OCI-LY7 (cell line): ENCODE data around the gene KLK8. TPM values are rescaled to one million over a fixed set of nuclear protein-coding genes. Genes with fewer than 3 reads are reported as not detected.

Experiments
- Bru-seq: library from RNA; stranded (reverse); fragments of 400-500 nt; gene quantifications from one replicate; lab custom pipeline; 2021; lab: Mats Ljungman, UMichigan
- BruChase-seq, 2 experiments: library from RNA; stranded (reverse); fragments of 400-500 nt; gene quantifications; one replicate each; lab custom pipeline; 2021; lab: Mats Ljungman, UMichigan
- BruUV-seq: library from RNA; stranded (reverse); fragments of 400-500 nt; replicated peaks from 2 replicates; lab custom pipeline; 2021; lab: Mats Ljungman, UMichigan
- CTCF ChIA-PET: fragments of 300-600 bp; sonication (Branson Sonifier 250); formaldehyde crosslinking; loops from one replicate; lab custom pipeline; 2022; ENCODE audit warnings: antibody characterized with exemption; ENCODE audit not compliant: unreplicated experiment; lab: Charles Lee
- POLR2A ChIA-PET: fragments of 300-600 bp; sonication (Branson Sonifier 250); formaldehyde crosslinking; loops from one replicate; lab custom pipeline; 2022; ENCODE audit warnings: antibody characterized with exemption; lab: Charles Lee
- DNase-seq: peaks from one replicate; pipeline ENCODE4 v3.0.0-alpha.2; 2015; ENCODE audit warnings: low spot score
- H2AFZ ChIP-seq: fragments of 200-600 bp; sonication (generic), shearing (Covaris generic); 2 replicates; pipeline ENCODE4 v1.6.1; 2014; ENCODE audit warnings: mild to moderate bottlenecking, antibody characterized with exemption, low read length, moderate library complexity
- H3K27ac ChIP-seq: fragments of 200-600 bp; sonication (generic); 2 replicates; pipeline ENCODE4 v1.5.1; 2014; ENCODE audit warnings: mixed run types, low read depth, mild to moderate bottlenecking, moderate library complexity, low read length, inconsistent platforms; ENCODE audit not compliant: poor library complexity, severe bottlenecking
- H3K36me3 ChIP-seq: fragments of 200-600 bp; sonication (generic); 2 replicates; pipeline ENCODE4 v1.6.1; 2014; ENCODE audit warnings: mild to moderate bottlenecking, antibody characterized with exemption, low read length, moderate library complexity, mixed read lengths; ENCODE audit not compliant: insufficient read depth
- H3K4me1 ChIP-seq: fragments of 200-600 bp; sonication (generic); 2 replicates; pipeline ENCODE4 v1.5.1; 2014; ENCODE audit warnings: mild to moderate bottlenecking, low read length; ENCODE audit not compliant: insufficient read depth, poor library complexity, severe bottlenecking
- H3K4me2 ChIP-seq: fragments of 200-600 bp; sonication (generic); 2 replicates; pipeline ENCODE4 v1.6.1; 2014; ENCODE audit warnings: mild to moderate bottlenecking, low read length
- H3K4me3 ChIP-seq: fragments of 200-600 bp; sonication (generic); 2 replicates; pipeline ENCODE4 v1.5.1; 2014; ENCODE audit warnings: mild to moderate bottlenecking, low read depth, low read length; ENCODE audit not compliant: poor library complexity, severe bottlenecking
- H3K79me2 ChIP-seq: fragments of 200-600 bp; sonication (generic); 2 replicates; pipeline ENCODE4 v1.6.1; 2016; ENCODE audit warnings: low read depth, mild to moderate bottlenecking, low read length, moderate library complexity, mixed read lengths; ENCODE audit not compliant: insufficient read depth
- H3K9me2 ChIP-seq: fragments of 200-600 bp; sonication (generic); 2 replicates; pipeline ENCODE4 v1.6.1; 2016; ENCODE audit warnings: mild to moderate bottlenecking, low read length, mixed read lengths; ENCODE audit not compliant: insufficient read depth
- H3K9me3 ChIP-seq: fragments of 200-600 bp; sonication (generic); 2 replicates; pipeline ENCODE4 v1.6.1; 2014; ENCODE audit warnings: mild to moderate bottlenecking, mixed run types, low read length, mixed read lengths
- H4K20me1 ChIP-seq: fragments of 200-600 bp; sonication (generic); 2 replicates; pipeline ENCODE4 v1.6.1; 2014; ENCODE audit warnings: mild to moderate bottlenecking, antibody characterized with exemption, low read length, moderate library complexity, mixed read lengths; ENCODE audit not compliant: insufficient read depth
- EZH2phosphoT487 ChIP-seq: fragments of 200-600 bp; sonication (generic); IDR thresholded peaks from 2 replicates; pipeline ENCODE4 v1.6.1; 2018; ENCODE audit warnings: low read depth, borderline replicate concordance, mild to moderate bottlenecking, mixed run types, antibody characterized with exemption, low read length, moderate library complexity, mixed read lengths
- intact Hi-C: fragments of 100-400 bp; cut with micrococcal nuclease; formaldehyde crosslinking; loops from one replicate; pipeline ENCODE4 v1.10.0; 2022; ENCODE audit not compliant: unreplicated experiment
- long read RNA-seq: library from polyadenylated mRNA; stranded (forward); transcript quantifications from one replicate; pipeline ENCODE4 v2.0.0, GENCODE V29; 2022
- total RNA-seq, 2 experiments: library from RNA; depleted of rRNA in 1 of 2; stranded (reverse); fragments of >200 nt in 1 of 2; shearing (Covaris generic) in 1 of 2; gene quantifications; 2 replicates each; pipeline ENCODE4 v1.2.3, GENCODE V29; 2014 to 2022
- TF ChIP-seq, protein P1 (sequence below): fragments of 200-600 bp; sonication (generic); conservative IDR thresholded peaks from 2 replicates; pipeline ENCODE4 v1.5.1; 2014; ENCODE audit warnings: mild to moderate bottlenecking, antibody characterized with exemption, low read length, moderate library complexity, mixed read lengths

KLK8 gene, protein sequence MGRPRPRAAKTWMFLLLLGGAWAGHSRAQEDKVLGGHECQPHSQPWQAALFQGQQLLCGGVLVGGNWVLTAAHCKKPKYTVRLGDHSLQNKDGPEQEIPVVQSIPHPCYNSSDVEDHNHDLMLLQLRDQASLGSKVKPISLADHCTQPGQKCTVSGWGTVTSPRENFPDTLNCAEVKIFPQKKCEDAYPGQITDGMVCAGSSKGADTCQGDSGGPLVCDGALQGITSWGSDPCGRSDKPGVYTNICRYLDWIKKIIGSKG
- total RNA-seq (2014; rRNA removed; shearing (Covaris generic)): not detected in 2 replicates
- total RNA-seq (2022): not detected in 2 replicates
- not detected for Bru-seq, nascent RNA
- BruChase-seq, experiment 1, labeled RNA remaining after a 6-hour chase: percentile 17 among the genes with signal in this experiment
- percentile 18 among the genes with signal in this experiment for BruChase-seq, experiment 2, labeled RNA remaining after a 2-hour chase
- long read RNA-seq: 0 reads

DNA sequence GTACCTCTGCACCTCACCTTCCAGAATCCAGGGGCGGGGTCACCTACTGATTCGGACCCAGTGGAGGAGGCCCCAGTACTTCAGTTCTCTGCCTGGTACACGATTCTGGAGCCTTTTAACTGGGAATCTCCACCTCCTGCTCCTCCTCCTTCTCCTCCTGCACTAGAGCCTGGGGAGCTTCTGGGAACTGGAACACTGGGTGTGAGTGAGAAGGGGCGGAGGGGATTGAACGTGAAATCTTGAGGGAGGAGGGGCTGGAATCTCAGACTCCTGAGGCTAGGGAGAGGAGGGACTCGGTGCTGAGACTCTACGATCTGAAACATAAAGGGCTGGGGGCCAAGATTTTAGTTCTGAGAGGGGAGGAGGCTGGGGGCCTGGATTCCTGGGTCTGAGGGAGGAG lies at the start of gene KLK8:
KLK8 (minus strand) TSS at position 90 of the 400 bp plus-strand sequence. CDS start 437 bp downstream, outside the sequence.
- Histone ChIP-seq H2AFZ (no peak within 1 kb of the TSS), H3K4me1 (no peaks in the 10 kb centered on the region), H3K36me3 (no peaks in the 10 kb centered on the region), H3K79me2 (no peaks in the 10 kb centered on the region), H3K4me3 (no peak within 1 kb of the TSS), H3K27ac (no peak within 1 kb of the TSS), H3K4me2 (no peak within 1 kb of the TSS), H3K9me2 (no peaks in the 10 kb centered on the region), H4K20me1 (no peaks in the 10 kb centered on the region), H3K9me3 (no peaks in the 10 kb centered on the region)
- BruUV-seq: no TSS peak
- CTCF ChIA-PET: no interaction called here
- intact Hi-C loops: no loop called here
- POLR2A ChIA-PET: no interaction called here
- no peak for DNase-seq
- TF ChIP-seq, protein P1, sequence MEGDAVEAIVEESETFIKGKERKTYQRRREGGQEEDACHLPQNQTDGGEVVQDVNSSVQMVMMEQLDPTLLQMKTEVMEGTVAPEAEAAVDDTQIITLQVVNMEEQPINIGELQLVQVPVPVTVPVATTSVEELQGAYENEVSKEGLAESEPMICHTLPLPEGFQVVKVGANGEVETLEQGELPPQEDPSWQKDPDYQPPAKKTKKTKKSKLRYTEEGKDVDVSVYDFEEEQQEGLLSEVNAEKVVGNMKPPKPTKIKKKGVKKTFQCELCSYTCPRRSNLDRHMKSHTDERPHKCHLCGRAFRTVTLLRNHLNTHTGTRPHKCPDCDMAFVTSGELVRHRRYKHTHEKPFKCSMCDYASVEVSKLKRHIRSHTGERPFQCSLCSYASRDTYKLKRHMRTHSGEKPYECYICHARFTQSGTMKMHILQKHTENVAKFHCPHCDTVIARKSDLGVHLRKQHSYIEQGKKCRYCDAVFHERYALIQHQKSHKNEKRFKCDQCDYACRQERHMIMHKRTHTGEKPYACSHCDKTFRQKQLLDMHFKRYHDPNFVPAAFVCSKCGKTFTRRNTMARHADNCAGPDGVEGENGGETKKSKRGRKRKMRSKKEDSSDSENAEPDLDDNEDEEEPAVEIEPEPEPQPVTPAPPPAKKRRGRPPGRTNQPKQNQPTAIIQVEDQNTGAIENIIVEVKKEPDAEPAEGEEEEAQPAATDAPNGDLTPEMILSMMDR: no peak
- no peak for TF ChIP-seq EZH2phosphoT487

DNA sequence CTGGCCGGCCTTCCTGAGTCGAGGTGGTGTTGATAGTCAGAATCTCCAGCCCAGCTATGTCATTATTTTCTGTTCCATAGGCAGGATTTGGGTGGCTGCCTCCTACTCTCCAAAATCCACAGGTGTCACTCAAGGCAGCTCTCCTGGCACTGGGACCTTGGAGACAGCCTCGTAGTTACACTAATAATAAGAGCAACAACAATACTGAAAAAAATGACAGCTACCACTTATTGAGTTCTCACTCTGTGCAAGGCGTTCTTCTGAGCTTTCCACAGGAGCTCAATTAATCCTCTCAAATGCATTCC lies 45.6 kb upstream of the KLK8 start:
- Histone ChIP-seq H3K4me2 (no peak overlapping the region), H2AFZ (no peak overlapping the region), H3K79me2 (no peaks in the 10 kb centered on the region), H3K4me1 (no peaks in the 10 kb centered on the region), H3K36me3 (no peaks in the 10 kb centered on the region), H3K4me3 (no peak overlapping the region), H3K9me3 (no peaks in the 10 kb centered on the region), H4K20me1 (no peaks in the 10 kb centered on the region), H3K27ac (no peak overlapping the region), H3K9me2 (no peaks in the 10 kb centered on the region)
- CTCF ChIA-PET: no interaction called here
- TF ChIP-seq, protein P1: no peak
- no peak for TF ChIP-seq EZH2phosphoT487
- POLR2A ChIA-PET: no interaction called here
- no TSS peak for BruUV-seq
- intact Hi-C loops: no loop called here
- DNase-seq: no peak

DNA sequence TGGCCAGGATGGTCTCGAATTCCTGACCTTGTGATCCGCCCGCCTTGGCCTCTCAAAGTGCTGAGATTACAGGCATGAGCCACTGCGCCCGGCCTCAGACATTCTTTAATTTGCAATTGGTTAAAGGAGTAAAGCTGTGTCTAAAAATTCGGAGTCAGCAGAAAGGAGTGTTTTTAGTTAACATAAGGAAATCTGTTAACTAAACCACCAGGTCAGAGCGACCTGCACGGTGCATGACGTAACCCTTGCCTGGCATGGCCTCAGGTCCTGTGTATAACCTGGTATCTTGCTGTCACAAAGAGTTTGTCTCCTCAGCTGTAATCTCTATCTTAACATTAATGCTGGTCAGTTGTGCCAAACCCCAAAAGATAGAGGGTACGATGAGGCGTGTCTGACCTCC lies 42.9 kb upstream of the KLK8 start:
- Histone ChIP-seq H3K36me3 (no peaks in the 10 kb centered on the region), H3K4me1 (no peaks in the 10 kb centered on the region), H2AFZ (no peak overlapping the region), H4K20me1 (no peaks in the 10 kb centered on the region), H3K79me2 (no peaks in the 10 kb centered on the region), H3K9me2 (no peaks in the 10 kb centered on the region), H3K4me2 (no peak overlapping the region), H3K27ac (no peak overlapping the region), H3K4me3 (no peak overlapping the region), H3K9me3 (no peaks in the 10 kb centered on the region)
- ChIA-PET POLR2A (no interaction called here), CTCF (no interaction called here)
- DNase-seq: no peak
- BruUV-seq: no TSS peak
- TF ChIP-seq EZH2phosphoT487: no peak
- TF ChIP-seq, protein P1: no peak
- intact Hi-C loops: no loop called here
